Measurements from ENCODE around the gene SRGN.

Gene SRGN

GRCh38 chr10:69091143-69091651, 3.3 kb downstream of the SRGN start:
- H3K4me3 ChIP-seq (replicated peaks; ENCODE audit: insufficient read depth, low read length), result peak overlapping the region; percentile 55
- H3K27me3 ChIP-seq (ENCODE audit: insufficient read depth, poor library complexity, severe bottlenecking), result no peaks in the 10 kb centered on the region
- no peak for DNase-seq (ENCODE audit: low read depth in 1 of 2, low spot score in 1 of 2)
- TF ChIP-seq POLR2AphosphoS5 (IDR thresholded peaks at IDR 0.05; ENCODE audit: low read depth) (peak; percentile 32; the same call in 1 of the 2 replicates), GABPA (IDR thresholded peaks at IDR 0.05; ENCODE audit: low read depth) (no peak), REST (IDR thresholded peaks at IDR 0.05; ENCODE audit: insufficient replicate concordance, low read depth) (peak; percentile 12), CTCF (IDR thresholded peaks at IDR 0.05; ENCODE audit: insufficient read depth, low read length) (no peak), SPI1 (IDR thresholded peaks at IDR 0.05; ENCODE audit: borderline replicate concordance, low read depth) (no peak)
- peak overlapping the region; percentile 99 for H3K27ac ChIP-seq (replicated peaks)

GRCh38 chr10:69092959-69093850, 5.3 kb downstream of the SRGN start:
- peak overlapping the region; percentile 55 for H3K4me3 ChIP-seq (replicated peaks; ENCODE audit: insufficient read depth, low read length)
- no peaks in the 10 kb centered on the region for H3K27me3 ChIP-seq (ENCODE audit: insufficient read depth, poor library complexity, severe bottlenecking)
- peak in 1 of 2 experiments; percentile 83 for DNase-seq (ENCODE audit: low read depth in 1 of 2, low spot score in 1 of 2)
- TF ChIP-seq CTCF (IDR thresholded peaks at IDR 0.05; ENCODE audit: insufficient read depth, low read length) (peak; percentile 35), GABPA (IDR thresholded peaks at IDR 0.05; ENCODE audit: low read depth) (no peak), REST (IDR thresholded peaks at IDR 0.05; ENCODE audit: insufficient replicate concordance, low read depth) (no peak), POLR2AphosphoS5 (IDR thresholded peaks at IDR 0.05; ENCODE audit: low read depth) (peak; percentile 90), SPI1 (IDR thresholded peaks at IDR 0.05; ENCODE audit: borderline replicate concordance, low read depth) (no peak)
- peak overlapping the region; percentile 99 for H3K27ac ChIP-seq (replicated peaks)

- Histone ChIP-seq H3K27ac (replicated peaks) (peak overlapping the region; percentile 99), H3K27me3 (ENCODE audit: insufficient read depth, poor library complexity, severe bottlenecking) (no peaks in the 10 kb centered on the region), H3K4me3 (replicated peaks; ENCODE audit: insufficient read depth, low read length) (peak overlapping the region; percentile 55)
- TF ChIP-seq CTCF (IDR thresholded peaks at IDR 0.05; ENCODE audit: insufficient read depth, low read length) (no peak), POLR2AphosphoS5 (IDR thresholded peaks at IDR 0.05; ENCODE audit: low read depth) (peak; percentile 40; the same call in 1 of the 2 replicates), GABPA (IDR thresholded peaks at IDR 0.05; ENCODE audit: low read depth) (no peak), REST (IDR thresholded peaks at IDR 0.05; ENCODE audit: insufficient replicate concordance, low read depth) (no peak), SPI1 (IDR thresholded peaks at IDR 0.05; ENCODE audit: borderline replicate concordance, low read depth) (no peak)
- no peak for DNase-seq (ENCODE audit: low read depth in 1 of 2, low spot score in 1 of 2)
These were observed 6.0 kb downstream of the SRGN start for GRCh38 chr10:69093933-69094332.

All from HL-60 (cell line).